Measurements from ENCODE around the gene SMTN.

DNA sequence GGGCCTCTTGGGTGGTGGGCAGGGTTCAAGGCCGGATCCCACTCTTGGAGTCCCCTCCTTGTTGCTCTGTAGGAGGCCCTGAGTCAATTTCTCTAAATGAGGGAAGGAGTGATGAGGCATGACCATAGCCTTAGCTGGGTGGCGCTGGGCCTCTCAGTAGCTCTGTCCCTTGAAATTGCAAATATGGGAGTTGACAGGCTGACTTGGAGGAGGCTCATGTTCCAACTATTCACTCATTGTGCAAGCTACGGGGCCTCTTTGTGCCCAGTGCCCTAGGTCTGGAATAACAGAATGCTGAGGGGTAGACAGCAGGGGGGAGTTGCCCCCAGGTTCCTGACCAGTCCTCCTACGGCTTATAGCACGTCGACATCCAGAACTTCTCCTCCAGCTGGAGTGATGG is 18.3 kb downstream of the SMTN start:
- TF ChIP-seq, protein P1, sequence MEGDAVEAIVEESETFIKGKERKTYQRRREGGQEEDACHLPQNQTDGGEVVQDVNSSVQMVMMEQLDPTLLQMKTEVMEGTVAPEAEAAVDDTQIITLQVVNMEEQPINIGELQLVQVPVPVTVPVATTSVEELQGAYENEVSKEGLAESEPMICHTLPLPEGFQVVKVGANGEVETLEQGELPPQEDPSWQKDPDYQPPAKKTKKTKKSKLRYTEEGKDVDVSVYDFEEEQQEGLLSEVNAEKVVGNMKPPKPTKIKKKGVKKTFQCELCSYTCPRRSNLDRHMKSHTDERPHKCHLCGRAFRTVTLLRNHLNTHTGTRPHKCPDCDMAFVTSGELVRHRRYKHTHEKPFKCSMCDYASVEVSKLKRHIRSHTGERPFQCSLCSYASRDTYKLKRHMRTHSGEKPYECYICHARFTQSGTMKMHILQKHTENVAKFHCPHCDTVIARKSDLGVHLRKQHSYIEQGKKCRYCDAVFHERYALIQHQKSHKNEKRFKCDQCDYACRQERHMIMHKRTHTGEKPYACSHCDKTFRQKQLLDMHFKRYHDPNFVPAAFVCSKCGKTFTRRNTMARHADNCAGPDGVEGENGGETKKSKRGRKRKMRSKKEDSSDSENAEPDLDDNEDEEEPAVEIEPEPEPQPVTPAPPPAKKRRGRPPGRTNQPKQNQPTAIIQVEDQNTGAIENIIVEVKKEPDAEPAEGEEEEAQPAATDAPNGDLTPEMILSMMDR (IDR thresholded peaks at IDR 0.05; ENCODE audit: insufficient read depth, low read length), result no peak
- TF ChIP-seq GABPA (IDR thresholded peaks at IDR 0.05; ENCODE audit: low read depth), result no peak
- TF ChIP-seq, protein P2, sequence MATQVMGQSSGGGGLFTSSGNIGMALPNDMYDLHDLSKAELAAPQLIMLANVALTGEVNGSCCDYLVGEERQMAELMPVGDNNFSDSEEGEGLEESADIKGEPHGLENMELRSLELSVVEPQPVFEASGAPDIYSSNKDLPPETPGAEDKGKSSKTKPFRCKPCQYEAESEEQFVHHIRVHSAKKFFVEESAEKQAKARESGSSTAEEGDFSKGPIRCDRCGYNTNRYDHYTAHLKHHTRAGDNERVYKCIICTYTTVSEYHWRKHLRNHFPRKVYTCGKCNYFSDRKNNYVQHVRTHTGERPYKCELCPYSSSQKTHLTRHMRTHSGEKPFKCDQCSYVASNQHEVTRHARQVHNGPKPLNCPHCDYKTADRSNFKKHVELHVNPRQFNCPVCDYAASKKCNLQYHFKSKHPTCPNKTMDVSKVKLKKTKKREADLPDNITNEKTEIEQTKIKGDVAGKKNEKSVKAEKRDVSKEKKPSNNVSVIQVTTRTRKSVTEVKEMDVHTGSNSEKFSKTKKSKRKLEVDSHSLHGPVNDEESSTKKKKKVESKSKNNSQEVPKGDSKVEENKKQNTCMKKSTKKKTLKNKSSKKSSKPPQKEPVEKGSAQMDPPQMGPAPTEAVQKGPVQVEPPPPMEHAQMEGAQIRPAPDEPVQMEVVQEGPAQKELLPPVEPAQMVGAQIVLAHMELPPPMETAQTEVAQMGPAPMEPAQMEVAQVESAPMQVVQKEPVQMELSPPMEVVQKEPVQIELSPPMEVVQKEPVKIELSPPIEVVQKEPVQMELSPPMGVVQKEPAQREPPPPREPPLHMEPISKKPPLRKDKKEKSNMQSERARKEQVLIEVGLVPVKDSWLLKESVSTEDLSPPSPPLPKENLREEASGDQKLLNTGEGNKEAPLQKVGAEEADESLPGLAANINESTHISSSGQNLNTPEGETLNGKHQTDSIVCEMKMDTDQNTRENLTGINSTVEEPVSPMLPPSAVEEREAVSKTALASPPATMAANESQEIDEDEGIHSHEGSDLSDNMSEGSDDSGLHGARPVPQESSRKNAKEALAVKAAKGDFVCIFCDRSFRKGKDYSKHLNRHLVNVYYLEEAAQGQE (IDR thresholded peaks at IDR 0.05; ENCODE audit: insufficient replicate concordance, low read depth), result no peak

Data from HL-60 (cell line).